PC-9 (cell line): Measurements from ENCODE around the gene COPZ2. TPM values are rescaled to one million over a fixed set of nuclear protein-coding genes. Genes with fewer than 3 reads are reported as not detected.

Experiments used
- BruUV-seq: library from RNA; stranded (reverse); fragments of 400-500 nt; replicated peaks from 2 replicates; lab custom pipeline; 2021; lab: Mats Ljungman, UMichigan
- CTCF ChIA-PET: fragments of 300-600 bp; sonication (Branson Sonifier 250); formaldehyde crosslinking; loops from one replicate; lab custom pipeline; 2022; ENCODE audit warnings: antibody characterized with exemption; lab: Charles Lee
- POLR2A ChIA-PET: fragments of 300-600 bp; sonication (Branson Sonifier 250); formaldehyde crosslinking; loops from one replicate; lab custom pipeline; 2022; ENCODE audit warnings: antibody characterized with exemption; ENCODE audit not compliant: unreplicated experiment; lab: Charles Lee
- DNase-seq, 2 experiments: peaks; one replicate each; pipeline versions ENCODE4 v3.0.0 to v3.0.0-alpha.2; 2015 to 2022; ENCODE audit warnings: mixed read lengths in 1 of 2
- H2AFZ ChIP-seq: fragments of 200-600 bp; sonication (generic); 2 replicates; pipeline ENCODE4 v1.8.1; 2017; ENCODE audit warnings: antibody characterized with exemption
- H3F3A ChIP-seq: fragments of 200-600 bp; sonication (generic); 2 replicates; pipeline ENCODE4 v1.8.1; 2017; ENCODE audit warnings: antibody characterized with exemption, mild to moderate bottlenecking, low read depth; ENCODE audit not compliant: insufficient read depth
- H3K27ac ChIP-seq: fragments of 200-600 bp; sonication (generic); 2 replicates; pipeline ENCODE4 v1.6.1; 2016; ENCODE audit warnings: mixed run types
- H3K27me3 ChIP-seq: fragments of 200-600 bp; sonication (generic); 2 replicates; pipeline ENCODE4 v1.6.1; 2016; ENCODE audit warnings: low read depth, mixed run types; ENCODE audit not compliant: insufficient read depth
- H3K36me3 ChIP-seq: fragments of 200-600 bp; sonication (generic); 2 replicates; pipeline ENCODE4 v1.6.1; 2016; ENCODE audit warnings: low read depth, mixed run types
- H3K4me1 ChIP-seq: fragments of 200-600 bp; sonication (generic); replicated peaks from 2 replicates; pipeline ENCODE4 v1.6.1; 2016; ENCODE audit warnings: mixed run types; ENCODE audit not compliant: insufficient read depth
- H3K4me2 ChIP-seq: fragments of 200-600 bp; sonication (generic); 2 replicates; pipeline ENCODE4 v1.6.1; 2017; ENCODE audit warnings: mixed run types
- H3K4me3 ChIP-seq: fragments of 200-600 bp; sonication (generic); 2 replicates; pipeline ENCODE4 v1.6.1; 2016; ENCODE audit warnings: mixed run types
- H3K79me2 ChIP-seq: fragments of 200-600 bp; sonication (generic); 2 replicates; pipeline ENCODE4 v1.6.1; 2017; ENCODE audit warnings: low read depth, mixed run types
- H3K9me2 ChIP-seq: fragments of 200-600 bp; sonication (generic); 2 replicates; pipeline ENCODE4 v1.8.1; 2017; ENCODE audit warnings: mild to moderate bottlenecking; ENCODE audit not compliant: insufficient read depth
- H3K9me3 ChIP-seq: fragments of 200-600 bp; sonication (generic); 2 replicates; pipeline ENCODE4 v1.8.1; 2016; ENCODE audit warnings: low read depth; ENCODE audit not compliant: insufficient read depth
- H4K20me1 ChIP-seq: fragments of 200-600 bp; sonication (generic); 2 replicates; pipeline ENCODE4 v1.8.1; 2017; ENCODE audit not compliant: insufficient read depth
- EZH2 ChIP-seq: fragments of 200-600 bp; sonication (generic); IDR thresholded peaks from 2 replicates; pipeline ENCODE4 v1.8.0; 2017; ENCODE audit warnings: antibody characterized with exemption, low read depth
- intact Hi-C: fragments of 100-400 bp; cut with micrococcal nuclease; formaldehyde crosslinking; loops from one replicate; pipeline ENCODE4 v1.10.0; 2022; ENCODE audit not compliant: unreplicated experiment
- total RNA-seq: library from RNA; stranded (reverse); gene quantifications from 2 replicates; pipeline ENCODE4 v1.2.3, GENCODE V29; 2021
- TF ChIP-seq, protein P1 (sequence below): fragments of 200-600 bp; sonication (generic); conservative IDR thresholded peaks from 2 replicates; pipeline ENCODE4 v1.6.1; 2017; ENCODE audit warnings: mixed run types, antibody characterized with exemption, mild to moderate bottlenecking, moderate library complexity

Gene COPZ2
- total RNA-seq, 1 experiment from 2014 or later, result 2.6 TPM

DNA sequence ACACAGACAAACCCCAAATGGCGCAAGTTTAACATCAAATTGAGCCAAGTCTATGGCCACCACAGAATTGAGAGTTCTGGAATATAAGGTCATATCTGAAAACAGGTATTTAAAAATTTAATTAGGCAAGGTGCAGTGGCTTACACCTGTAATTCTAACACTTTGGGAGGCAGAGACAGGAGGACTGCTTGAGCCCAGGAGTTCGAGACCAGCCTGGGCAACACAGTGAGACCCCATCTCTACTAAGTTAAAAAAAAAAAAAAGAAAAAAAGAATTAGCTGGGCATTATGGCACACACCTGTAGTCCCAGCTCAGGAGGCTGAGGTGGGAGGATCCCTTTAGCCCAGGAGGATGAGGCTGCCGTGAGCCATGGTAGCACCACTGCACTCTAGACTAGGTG, 29.6 kb upstream of the COPZ2 start:
- ChIA-PET POLR2A (interaction anchor here (0.6 kb wide), 1 partner anchor 18 kb away, joined by 5 read pairs; no protein-coding TSS in a partner anchor), CTCF (interaction anchor here (0.9 kb wide), 1 partner anchor 41 kb away, joined by 3 read pairs; no protein-coding TSS in a partner anchor)
- intact Hi-C loops, result no loop called here
- peaks cover 17% of the 10 kb centered on the region; the same call in 1 of the 2 replicates for H3K36me3 ChIP-seq
- no peaks in the 10 kb centered on the region; the same call in 1 of the 2 replicates for H3K4me1 ChIP-seq
- no peaks in the 10 kb centered on the region for H3K9me2 ChIP-seq
- no peak for DNase-seq
- H3K79me2 ChIP-seq, result no peaks in the 10 kb centered on the region
- TF ChIP-seq, protein P1, sequence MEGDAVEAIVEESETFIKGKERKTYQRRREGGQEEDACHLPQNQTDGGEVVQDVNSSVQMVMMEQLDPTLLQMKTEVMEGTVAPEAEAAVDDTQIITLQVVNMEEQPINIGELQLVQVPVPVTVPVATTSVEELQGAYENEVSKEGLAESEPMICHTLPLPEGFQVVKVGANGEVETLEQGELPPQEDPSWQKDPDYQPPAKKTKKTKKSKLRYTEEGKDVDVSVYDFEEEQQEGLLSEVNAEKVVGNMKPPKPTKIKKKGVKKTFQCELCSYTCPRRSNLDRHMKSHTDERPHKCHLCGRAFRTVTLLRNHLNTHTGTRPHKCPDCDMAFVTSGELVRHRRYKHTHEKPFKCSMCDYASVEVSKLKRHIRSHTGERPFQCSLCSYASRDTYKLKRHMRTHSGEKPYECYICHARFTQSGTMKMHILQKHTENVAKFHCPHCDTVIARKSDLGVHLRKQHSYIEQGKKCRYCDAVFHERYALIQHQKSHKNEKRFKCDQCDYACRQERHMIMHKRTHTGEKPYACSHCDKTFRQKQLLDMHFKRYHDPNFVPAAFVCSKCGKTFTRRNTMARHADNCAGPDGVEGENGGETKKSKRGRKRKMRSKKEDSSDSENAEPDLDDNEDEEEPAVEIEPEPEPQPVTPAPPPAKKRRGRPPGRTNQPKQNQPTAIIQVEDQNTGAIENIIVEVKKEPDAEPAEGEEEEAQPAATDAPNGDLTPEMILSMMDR, result no peak
- no peak for TF ChIP-seq EZH2
- H4K20me1 ChIP-seq, result no peaks in the 10 kb centered on the region; the same call in 1 of the 2 replicates
- no peak overlapping the region for H2AFZ ChIP-seq
- BruUV-seq, result no TSS peak
- H3K4me2 ChIP-seq, result no peak overlapping the region
- H3K4me3 ChIP-seq, result no peak overlapping the region
- H3K27ac ChIP-seq, result peak overlapping the region; percentile 16; the same call in 1 of the 2 replicates
- no peaks in the 10 kb centered on the region for H3K9me3 ChIP-seq
- no peaks in the 10 kb centered on the region for H3K27me3 ChIP-seq
- peaks cover 36% of the 10 kb centered on the region for H3F3A ChIP-seq

DNA sequence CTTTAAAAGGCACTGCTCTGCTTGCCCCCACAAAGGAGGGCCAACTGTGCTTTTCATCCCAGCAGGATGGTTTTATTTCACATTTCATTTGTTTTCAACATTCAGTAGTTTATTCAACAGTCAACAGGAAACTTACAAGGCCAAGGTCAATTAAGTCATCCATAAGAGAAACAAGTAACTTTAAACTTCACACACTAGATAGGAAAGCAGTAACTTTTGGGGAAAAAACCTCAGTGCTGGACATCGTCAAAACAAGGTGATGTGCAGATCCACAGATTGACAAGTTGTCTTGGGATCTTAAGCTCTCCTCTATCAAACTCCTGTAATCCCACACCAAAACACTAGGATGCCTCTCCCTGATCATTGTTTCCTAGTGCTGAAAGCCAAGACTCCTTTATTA, 29.1 kb upstream of the COPZ2 start:
- H3K4me1 ChIP-seq, result no peaks in the 10 kb centered on the region; the same call in 1 of the 2 replicates
- no peak overlapping the region for H3K27ac ChIP-seq
- no peak overlapping the region for H2AFZ ChIP-seq
- H3K4me3 ChIP-seq, result no peak overlapping the region
- H3K4me2 ChIP-seq, result no peak overlapping the region
- H4K20me1 ChIP-seq, result no peaks in the 10 kb centered on the region; the same call in 1 of the 2 replicates
- H3F3A ChIP-seq, result peaks cover 41% of the 10 kb centered on the region
- no TSS peak for BruUV-seq
- H3K36me3 ChIP-seq, result peaks cover 19% of the 10 kb centered on the region; the same call in 1 of the 2 replicates
- TF ChIP-seq, protein P1, result no peak
- TF ChIP-seq EZH2, result no peak
- no peaks in the 10 kb centered on the region for H3K79me2 ChIP-seq
- no peaks in the 10 kb centered on the region for H3K9me3 ChIP-seq
- no peaks in the 10 kb centered on the region for H3K9me2 ChIP-seq
- H3K27me3 ChIP-seq, result no peaks in the 10 kb centered on the region
- intact Hi-C loops, result no loop called here
- no peak for DNase-seq
- ChIA-PET CTCF (interaction anchor here (0.9 kb wide), 1 partner anchor 40 kb away, joined by 3 read pairs; no protein-coding TSS in a partner anchor), POLR2A (no interaction called here)

DNA sequence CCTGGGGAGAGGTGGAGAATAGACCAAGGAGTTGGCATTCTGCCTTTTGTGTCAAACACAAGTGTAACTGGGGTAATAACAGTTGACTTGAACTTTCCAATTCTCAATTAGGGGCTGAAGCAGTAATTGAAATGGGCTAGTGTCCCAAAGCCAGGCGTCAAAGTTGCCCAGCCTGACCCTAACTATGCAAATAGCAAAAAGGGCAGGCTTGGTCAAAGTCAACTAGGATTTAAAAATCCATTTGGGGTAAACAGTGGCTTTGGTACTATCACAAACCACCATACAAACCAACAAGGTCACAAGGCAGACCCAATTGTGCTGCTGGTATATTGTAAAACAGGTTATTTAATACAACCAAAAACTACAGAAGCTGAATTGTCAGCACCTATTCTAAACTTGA, 28.6 kb upstream of the COPZ2 start:
- H3K4me2 ChIP-seq, result no peak overlapping the region
- H3K9me2 ChIP-seq, result no peaks in the 10 kb centered on the region
- intact Hi-C loops, result no loop called here
- H4K20me1 ChIP-seq, result no peaks in the 10 kb centered on the region; the same call in 1 of the 2 replicates
- H3K27me3 ChIP-seq, result no peaks in the 10 kb centered on the region
- CTCF ChIA-PET, result no interaction called here
- H3F3A ChIP-seq, result peaks cover 45% of the 10 kb centered on the region
- no TSS peak for BruUV-seq
- no peaks in the 10 kb centered on the region for H3K79me2 ChIP-seq
- TF ChIP-seq, protein P1, result no peak
- no peak for TF ChIP-seq EZH2
- H3K9me3 ChIP-seq, result no peaks in the 10 kb centered on the region
- H3K4me3 ChIP-seq, result no peak overlapping the region
- no peak overlapping the region for H2AFZ ChIP-seq
- DNase-seq, result no peak
- H3K4me1 ChIP-seq, result no peaks in the 10 kb centered on the region; the same call in 1 of the 2 replicates
- H3K36me3 ChIP-seq, result peaks cover 19% of the 10 kb centered on the region; the same call in 1 of the 2 replicates
- H3K27ac ChIP-seq, result no peak overlapping the region
- POLR2A ChIA-PET, result no interaction called here
